ENCODE results near the gene CD4.
"Not testable (repeated sequence)": the region's sequence is repeated elsewhere in the genome, so short reads cannot be mapped to it uniquely, and the experiment has no call there.

CD4 gene

GRCh38 chr12:6788972-6789924, at the start of gene CD4:
Gene CD4, plus strand, starts transcription at chr12:6789528. Its CDS starts 10,611 bp downstream, at chr12:6800139.
- no peak for DNase-seq

- not testable (repeated sequence) for DNase-seq
Measured at GRCh38 chr12:6742080-6742479, 47.2 kb upstream of the CD4 start.

- no peak for DNase-seq
Measured at GRCh38 chr12:6742834-6743233, 46.5 kb upstream of the CD4 start.

GRCh38 chr12:6743300-6743699, 46.0 kb upstream of the CD4 start:
- not testable (repeated sequence) for DNase-seq

- DNase-seq: no peak
Measured at GRCh38 chr12:6745741-6746525, 43.4 kb upstream of the CD4 start.

- no peak for DNase-seq
Measured at GRCh38 chr12:6747216-6747615, 42.1 kb upstream of the CD4 start.

- no peak for DNase-seq
Measured at GRCh38 chr12:6748761-6749160, 40.6 kb upstream of the CD4 start.

- DNase-seq: no peak
Measured at GRCh38 chr12:6750506-6750905, 38.8 kb upstream of the CD4 start.

GRCh38 chr12:6751767-6752166, 37.6 kb upstream of the CD4 start:
- no peak for DNase-seq

- no peak for DNase-seq
Measured at GRCh38 chr12:6752167-6752920, 37.0 kb upstream of the CD4 start.

- DNase-seq: peak; percentile 82
Measured at GRCh38 chr12:6752921-6753771, 36.2 kb upstream of the CD4 start, which contains the start of gene MLF2. Gene MLF2, minus strand, starts transcription at chr12:6753141. Its CDS starts 807 bp downstream, at chr12:6752334.

- DNase-seq: no peak
Measured at GRCh38 chr12:6753772-6754356, 35.5 kb upstream of the CD4 start.

- DNase-seq: no peak
Measured at GRCh38 chr12:6754411-6754810, 34.9 kb upstream of the CD4 start.

- DNase-seq: no peak
Measured at GRCh38 chr12:6757028-6757690, 32.2 kb upstream of the CD4 start.

GRCh38 chr12:6758506-6759095, 30.7 kb upstream of the CD4 start:
- no peak for DNase-seq

- DNase-seq: no peak
Measured at GRCh38 chr12:6759741-6760140, 29.6 kb upstream of the CD4 start.

GRCh38 chr12:6763380-6763779, 25.9 kb upstream of the CD4 start:
- no peak for DNase-seq

GRCh38 chr12:6764011-6764828, 25.1 kb upstream of the CD4 start:
- peak; percentile 97 for DNase-seq

GRCh38 chr12:6765048-6765633, 24.2 kb upstream of the CD4 start:
- DNase-seq: no peak

Data from NCI-H524 treated with DMSO at 0.1 percent for 48 hours (cell line).